Heart right ventricle (tissue), 16 donors: ENCODE data around the gene HMGB3. TPM values are rescaled to one million over a fixed set of nuclear protein-coding genes. Genes with fewer than 3 reads are reported as not detected.

ENCODE experiments used
- ATAC-seq, 8 donors: fragments of 200-7000 bp; cut with Tn5 transposase; one replicate each; pipeline ENCODE4 v1.9.1; 2020; ENCODE audit warnings: mild to moderate bottlenecking in 8 of 8, moderate library complexity in 8 of 8, moderate number of reproducible peaks in 1 of 8
- DNase-seq, 2 donors: peaks; one replicate each; pipeline ENCODE4 v3.0.0-alpha.2; 2020
- H3K27ac ChIP-seq, 10 donors: fragments of 200-600 bp; sonication (generic) in 2 of 10; one replicate each; pipeline versions ENCODE4 v1.5.0 to v1.8.0; 2020 to 2022; ENCODE audit warnings: mild to moderate bottlenecking in 3 of 10
- H3K27me3 ChIP-seq, 7 donors: fragments of 200-600 bp; one replicate each; pipeline ENCODE4 v1.8.0; 2021 to 2022; ENCODE audit warnings: mild to moderate bottlenecking in 2 of 7
- H3K36me3 ChIP-seq, 9 donors: fragments of 200-600 bp; sonication (generic) in 1 of 9; one replicate each; pipeline versions ENCODE4 v1.5.0 to v1.8.0; 2020 to 2022; ENCODE audit warnings: mild to moderate bottlenecking in 2 of 9
- H3K4me1 ChIP-seq, 9 donors: fragments of 200-600 bp; sonication (generic) in 1 of 9; one replicate each; pipeline versions ENCODE4 v1.5.0 to v1.8.0; 2020 to 2022; ENCODE audit warnings: mild to moderate bottlenecking in 4 of 9
- H3K4me3 ChIP-seq, 10 donors: fragments of 200-600 bp; sonication (generic) in 2 of 10; one replicate each; pipeline versions ENCODE4 v1.5.0 to v1.8.0; 2020 to 2022; ENCODE audit warnings: mild to moderate bottlenecking in 7 of 10, moderate library complexity in 2 of 10
- H3K9me3 ChIP-seq, 11 donors: fragments of 200-600 bp in 10 of 11; sonication (generic) in 2 of 11; one replicate each; pipeline versions ENCODE4 v1.5.0 to v1.8.0; 2013 to 2022; ENCODE audit warnings: mild to moderate bottlenecking in 2 of 11, control low read depth in 1 of 11, moderate library complexity in 1 of 11
- CTCF ChIP-seq, 9 donors: fragments of 200-600 bp; sonication (generic) in 2 of 9; IDR thresholded peaks; one replicate each; pipeline versions ENCODE4 v1.5.0 to v1.8.0; 2021 to 2022; ENCODE audit warnings: antibody characterized with exemption in 9 of 9, mild to moderate bottlenecking in 5 of 9, moderate library complexity in 1 of 9
- WGBS, 2 donors: extraction: QIAGEN DNeasy Blood & Tissue Kit; methylation state at CpG; one replicate each; pipeline ENCODE4 v1.1.7; 2013; ENCODE audit warnings: inconsistent platforms in 1 of 2; 5-methylcytosine and 5-hydroxymethylcytosine counted together
- intact Hi-C, 10 donors: fragments of 100-400 bp; cut with DNase I; formaldehyde crosslinking; loops; one replicate each; pipeline versions ENCODE4 v1.11.1 to v1.14.2; 2022
- polyA plus RNA-seq, 2 donors: library from polyadenylated mRNA; stranded (reverse); fragments of 200-250 nt; gene quantifications; one replicate each; pipeline ENCODE4 v1.2.3, GENCODE V29; 2013
- total RNA-seq, 10 donors: library from RNA; stranded (reverse); fragmentation: NEBNext Ultra II Directional in 3 of 10; extraction: Animal tissue kit (Norgen Biotek cat#: 25700) in 3 of 10; gene quantifications; one replicate each; pipeline versions ENCODE4 v1.2.1 to v1.2.4, GENCODE V29; 2021 to 2023
- donor health status: Arrhythmogenic right ventricular cardiomyopathy.
- donor health status: ischemic (EF 13 %, LVEDD 7.1; RV severe dilation, severe dysfunction).
- donor health status: healthy with polysubstance abuse.
- donor health status: DM: no; HTN: yes; CAD: no.
- donor health status: DM: no; HTN: no; CAD: no.
- donor health status: ischemic (EF 25% LVEDD 6.9; RV normal size, moderate dysfunction).
- donor health status: ischemic (EF 25% LVEDD 5.7; RV mildly dilated, moderate dysfunction).
- donor health status: healthy.
- donor health status: DM: yes; HTN: yes; CAD: no.
- donor health status: Ischemic cardiomyopathy.
- donor health status: ischemic (EF 35%, LVEDD 5.7; RV mildly dilated, moderate dysfunction).
- donor health status: nonischemic (EF 11% LVEDD 7.7; RV severe dilation, severe dysfunction).
- donor health status: DM: yes; HTN: yes; CAD: no.
- donor health status: PGD.
- donor health status: ischemic (EF 29% LVEDD 5.4; RV normal size, mild dysfunction).
- donor health status: nonischemic (EF 23%, LVEDD 6.1; RV moderate dilation, normal function).

Gene HMGB3
- total and polyA plus RNA-seq, 12 donors = 5.1 to 16.4 (median 13.4) TPM

DNA sequence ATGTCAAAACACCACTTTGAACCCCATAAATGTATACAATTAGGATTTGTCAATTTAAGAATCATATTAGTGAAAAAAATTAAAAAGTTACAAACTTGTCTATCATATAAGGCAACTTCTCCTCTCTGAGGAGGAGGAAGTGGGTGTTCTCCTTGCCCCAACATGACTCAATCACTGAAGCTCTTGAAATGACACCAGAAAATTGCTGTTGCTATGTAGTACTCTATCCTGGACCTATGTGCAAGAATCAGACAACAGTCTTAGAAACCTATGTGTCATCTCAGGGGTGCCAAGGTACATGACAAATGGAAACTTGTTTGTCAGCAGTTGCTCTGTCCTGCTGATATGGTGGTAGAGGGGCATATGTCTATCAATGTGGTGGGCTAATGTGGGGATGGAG is 47.7 kb downstream of the HMGB3 start:
- Histone ChIP-seq H3K9me3 (no peaks in the 10 kb centered on the region), H3K27me3 (peaks cover 0 to 16% (median 0%) of the 10 kb centered on the region in 7 donors), H3K4me1 (no peaks in the 10 kb centered on the region), H3K36me3 (no peaks in the 10 kb centered on the region), H3K27ac (no peak overlapping the region), H3K4me3 (no peak overlapping the region)
- DNase-seq = no peak
- intact Hi-C loops = no loop called here
- no peak for ATAC-seq
- no peak for TF ChIP-seq CTCF (IDR thresholded peaks at IDR 0.05)

DNA sequence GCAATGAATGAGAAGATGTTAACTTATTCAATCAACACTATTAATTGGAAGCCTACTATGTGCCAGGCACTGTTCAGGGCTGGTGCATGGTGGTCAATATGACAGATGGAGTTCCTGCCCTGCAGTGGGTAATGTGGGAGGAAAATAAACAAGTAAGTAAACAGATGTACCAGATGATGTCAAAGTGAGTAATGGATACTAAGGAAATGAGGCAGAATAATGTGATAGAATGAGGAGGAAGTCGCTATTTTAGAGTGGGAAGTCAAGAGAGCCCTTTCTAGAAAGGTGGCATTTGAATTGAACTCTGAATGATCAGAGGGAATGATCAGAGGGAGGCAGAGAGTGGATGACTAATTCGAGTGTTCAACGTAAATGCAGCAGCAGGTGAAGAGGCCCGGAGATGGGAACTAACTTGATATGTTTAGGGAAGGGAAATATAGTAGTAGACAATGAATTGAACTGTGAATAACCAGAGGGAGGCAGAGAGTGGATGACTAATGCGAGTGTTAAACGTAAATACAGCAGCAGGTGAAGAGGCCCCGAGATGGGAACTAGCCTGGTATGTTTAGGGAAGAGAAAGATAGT is 48.3 kb downstream of the HMGB3 start:
- no peaks in the 10 kb centered on the region for H3K36me3 ChIP-seq
- H3K9me3 ChIP-seq = no peaks in the 10 kb centered on the region
- ATAC-seq = no peak
- peaks cover 0 to 10% (median 0%) of the 10 kb centered on the region in 7 donors for H3K27me3 ChIP-seq
- 74 to 75% methylated on average over 7 of the region's 7 CpGs for WGBS, 2 donors
- H3K4me3 ChIP-seq = no peak overlapping the region
- no peak overlapping the region for H3K27ac ChIP-seq
- TF ChIP-seq CTCF (IDR thresholded peaks at IDR 0.05) = no peak
- intact Hi-C loops = no loop called here
- no peaks in the 10 kb centered on the region for H3K4me1 ChIP-seq
- DNase-seq = no peak

GRCh38 chrX:151039351-151039750 is 56.2 kb downstream of the HMGB3 start:
- no peak for DNase-seq
- Histone ChIP-seq H3K27ac (no peak overlapping the region), H3K4me1 (no peaks in the 10 kb centered on the region), H3K36me3 (no peaks in the 10 kb centered on the region), H3K27me3 (no peaks in the 10 kb centered on the region), H3K9me3 (peaks cover 0 to 10% (median 0%) of the 10 kb centered on the region in 11 donors), H3K4me3 (no peak overlapping the region)
- WGBS, 2 donors = 59% methylated on average over 2 of the region's 2 CpGs
- TF ChIP-seq CTCF (IDR thresholded peaks at IDR 0.05) = no peak
- no peak for ATAC-seq
- intact Hi-C loops = no loop called here

Other genes with a start within 250 kb of the HMGB3 start
- gene CD99L2, start 84.7 kb upstream of the HMGB3 start, total RNA-seq = 100 to 1,000 TPM in 1 of 10 donors, 10 to 100 TPM in 9; 67.2 to 122 (median 80.8) TPM
- gene CD99L2, start 84.7 kb upstream of the HMGB3 start, polyA plus RNA-seq = 10 to 100 TPM; 32.6 to 46.0 TPM
- gene GPR50, start 193.2 kb downstream of the HMGB3 start, total RNA-seq = not detected
- not detected for gene GPR50, start 193.2 kb downstream of the HMGB3 start, polyA plus RNA-seq